ENCODE results near the gene COL8A1.

COL8A1 gene

DNA sequence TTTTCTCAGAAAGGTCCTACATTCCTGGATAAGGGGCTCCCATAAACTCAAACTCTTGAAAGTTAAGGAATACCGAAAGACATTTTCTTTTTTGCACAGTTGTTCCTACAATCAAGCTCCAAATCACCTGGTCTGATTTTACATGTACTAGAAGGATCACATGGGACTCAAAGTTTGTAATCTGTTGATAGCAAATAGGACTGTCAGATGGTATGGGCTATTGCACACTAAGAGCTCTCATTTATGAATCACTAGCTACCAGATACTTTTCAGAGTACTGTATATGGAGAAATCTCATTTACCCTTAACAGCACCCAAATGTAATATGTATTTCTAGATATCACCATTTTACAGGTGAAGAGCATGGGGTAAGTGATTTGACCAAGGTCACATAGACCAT, 129.7 kb downstream of the COL8A1 start:
- H3K27me3 ChIP-seq (ENCODE audit: control insufficient read depth in 3 of 3, insufficient read depth in 3 of 3, low read depth in 1 of 3, low read length in 3 of 3) = peaks cover 0 to 3% (median 0%) of the 10 kb centered on the region in 3 experiments
- H3K79me1 ChIP-seq (ENCODE audit: low read depth, low read length) = no peaks in the 10 kb centered on the region
- no peak overlapping the region for H3K18ac ChIP-seq (ENCODE audit: low read length)
- no peak overlapping the region for H2AK5ac ChIP-seq (ENCODE audit: low read depth, low read length)
- H4K91ac ChIP-seq (ENCODE audit: low read depth, low read length, poor library complexity) = no peak overlapping the region
- H4K8ac ChIP-seq (ENCODE audit: low read depth, low read length) = no peak overlapping the region
- H3K4ac ChIP-seq (ENCODE audit: low read length) = no peak overlapping the region
- H2BK12ac ChIP-seq (ENCODE audit: low read length) = no peak overlapping the region
- H2BK5ac ChIP-seq (ENCODE audit: low read length) = no peak overlapping the region
- H3K14ac ChIP-seq (ENCODE audit: low read length) = no peak overlapping the region
- no peak for DNase-seq (ENCODE audit: low spot score)
- H2BK15ac ChIP-seq (ENCODE audit: low read length) = no peak overlapping the region
- H3K4me3 ChIP-seq (ENCODE audit: low read length in 2 of 2) = no peak overlapping the region
- no peak overlapping the region for H3K23ac ChIP-seq (ENCODE audit: low read depth, low read length, poor library complexity)
- H3K4me1 ChIP-seq (ENCODE audit: control insufficient read depth in 2 of 2, insufficient read depth in 1 of 2, low read depth in 1 of 2, low read length in 2 of 2) = no peaks in the 10 kb centered on the region
- no peak overlapping the region for H2BK120ac ChIP-seq (ENCODE audit: low read depth, low read length)
- no peak overlapping the region for H3K9ac ChIP-seq (ENCODE audit: low read depth, low read length, poor library complexity)
- H3K27ac ChIP-seq (replicated peaks; ENCODE audit: low read length) = no peak overlapping the region
- no peaks in the 10 kb centered on the region for H3K9me3 ChIP-seq (replicated peaks in 1 of 2; ENCODE audit: control insufficient read depth in 2 of 2, insufficient read depth in 1 of 2, low read depth in 1 of 2, low read length in 2 of 2)
- no peak overlapping the region for H2AFZ ChIP-seq (ENCODE audit: low read length)
- H3K4me2 ChIP-seq (ENCODE audit: insufficient read depth, low read length, poor library complexity, severe bottlenecking) = no peak overlapping the region
- H3K36me3 ChIP-seq (replicated peaks in 1 of 2; ENCODE audit: control insufficient read depth in 2 of 2, insufficient read depth in 2 of 2, low read length in 2 of 2) = no peaks in the 10 kb centered on the region
- WGBS, 2 donors (ENCODE audit: extremely low coverage in 2 of 2, insufficient read length in 2 of 2, insufficient replicate concordance in 1 of 2) = no CpG with 5 or more reads among the region's 1 CpG

DNA sequence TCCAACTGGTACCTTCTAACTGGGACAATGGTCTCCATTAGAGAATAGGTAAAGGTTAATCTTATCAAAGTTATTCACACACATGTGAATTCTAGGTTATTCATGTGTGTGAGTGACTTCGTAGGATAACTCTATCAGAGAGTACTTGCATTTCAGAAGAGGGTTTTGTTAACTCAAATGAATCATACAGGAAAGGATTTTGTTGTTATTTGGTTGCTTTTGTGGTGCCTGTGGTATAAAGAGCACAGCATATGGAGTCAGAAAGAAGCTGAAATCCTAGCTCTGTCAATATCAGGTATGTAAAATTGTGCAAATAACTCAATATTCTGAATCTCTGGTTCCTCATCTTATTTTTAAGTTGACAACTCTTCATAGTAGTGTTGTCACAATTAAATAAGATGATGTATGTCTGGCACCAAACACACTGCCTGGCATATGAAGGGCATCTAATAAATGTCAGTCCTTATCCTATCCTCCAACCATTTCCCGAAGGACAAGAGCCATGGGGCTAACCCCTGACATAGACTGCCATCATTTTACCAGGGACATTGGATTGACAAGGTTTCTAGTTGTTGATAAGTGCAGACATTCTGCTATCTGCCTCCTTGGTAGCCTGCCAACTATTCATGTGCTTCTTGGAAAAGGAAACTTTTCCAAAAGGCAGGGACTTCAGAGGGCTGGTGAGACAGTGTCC, 130.6 kb downstream of the COL8A1 start:
- H3K18ac ChIP-seq (ENCODE audit: low read length) = no peak overlapping the region
- H4K8ac ChIP-seq (ENCODE audit: low read depth, low read length) = no peak overlapping the region
- no peak overlapping the region for H2BK120ac ChIP-seq (ENCODE audit: low read depth, low read length)
- H3K36me3 ChIP-seq (replicated peaks in 1 of 2; ENCODE audit: control insufficient read depth in 2 of 2, insufficient read depth in 2 of 2, low read length in 2 of 2) = no peaks in the 10 kb centered on the region
- no peak overlapping the region for H3K9ac ChIP-seq (ENCODE audit: low read depth, low read length, poor library complexity)
- no peaks in the 10 kb centered on the region for H3K4me1 ChIP-seq (ENCODE audit: control insufficient read depth in 2 of 2, insufficient read depth in 1 of 2, low read depth in 1 of 2, low read length in 2 of 2)
- no peak overlapping the region for H2BK15ac ChIP-seq (ENCODE audit: low read length)
- H3K27ac ChIP-seq (replicated peaks; ENCODE audit: low read length) = no peak overlapping the region
- H2BK5ac ChIP-seq (ENCODE audit: low read length) = no peak overlapping the region
- no peaks in the 10 kb centered on the region for H3K9me3 ChIP-seq (replicated peaks in 1 of 2; ENCODE audit: control insufficient read depth in 2 of 2, insufficient read depth in 1 of 2, low read depth in 1 of 2, low read length in 2 of 2)
- H3K4ac ChIP-seq (ENCODE audit: low read length) = no peak overlapping the region
- DNase-seq (ENCODE audit: low spot score) = no peak
- no peaks in the 10 kb centered on the region for H3K79me1 ChIP-seq (ENCODE audit: low read depth, low read length)
- WGBS, 2 donors (ENCODE audit: extremely low coverage in 2 of 2, insufficient read length in 2 of 2, insufficient replicate concordance in 1 of 2) = no CpG with 5 or more reads among the region's 2 CpGs
- no peak overlapping the region for H2AFZ ChIP-seq (ENCODE audit: low read length)
- H3K23ac ChIP-seq (ENCODE audit: low read depth, low read length, poor library complexity) = no peak overlapping the region
- H3K4me3 ChIP-seq (ENCODE audit: low read length in 2 of 2) = no peak overlapping the region
- H3K4me2 ChIP-seq (ENCODE audit: insufficient read depth, low read length, poor library complexity, severe bottlenecking) = no peak overlapping the region
- no peak overlapping the region for H4K91ac ChIP-seq (ENCODE audit: low read depth, low read length, poor library complexity)
- no peak overlapping the region for H3K14ac ChIP-seq (ENCODE audit: low read length)
- peaks cover 0 to 3% (median 0%) of the 10 kb centered on the region in 3 experiments for H3K27me3 ChIP-seq (ENCODE audit: control insufficient read depth in 3 of 3, insufficient read depth in 3 of 3, low read depth in 1 of 3, low read length in 3 of 3)
- no peak overlapping the region for H2BK12ac ChIP-seq (ENCODE audit: low read length)
- H2AK5ac ChIP-seq (ENCODE audit: low read depth, low read length) = no peak overlapping the region

DNA sequence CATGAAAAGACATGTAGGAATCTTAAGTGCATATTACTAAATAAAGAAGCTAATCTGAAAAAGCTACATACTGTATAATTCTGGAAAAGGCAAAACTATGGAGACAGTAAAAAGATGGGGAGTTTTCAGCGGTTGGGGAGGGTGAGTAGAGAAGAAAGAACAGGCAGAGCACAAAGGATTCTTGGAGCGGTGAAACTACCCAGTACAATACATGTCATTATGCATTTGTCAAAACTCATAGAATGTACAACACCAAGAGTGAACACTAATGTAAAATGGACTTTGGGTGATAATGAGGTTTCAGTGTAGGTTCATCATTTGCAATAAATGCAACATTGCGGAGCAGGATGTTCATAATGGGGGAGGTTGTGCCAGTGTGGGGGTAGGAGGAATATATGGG, 133.8 kb downstream of the COL8A1 start:
- H3K4me3 ChIP-seq (ENCODE audit: low read length in 2 of 2) = no peak overlapping the region
- no peak overlapping the region for H4K8ac ChIP-seq (ENCODE audit: low read depth, low read length)
- H2BK15ac ChIP-seq (ENCODE audit: low read length) = no peak overlapping the region
- no peak overlapping the region for H2AFZ ChIP-seq (ENCODE audit: low read length)
- H3K36me3 ChIP-seq (replicated peaks in 1 of 2; ENCODE audit: control insufficient read depth in 2 of 2, insufficient read depth in 2 of 2, low read length in 2 of 2) = no peaks in the 10 kb centered on the region
- peaks cover 0 to 2% of the 10 kb centered on the region in 2 donors for H3K4me1 ChIP-seq (ENCODE audit: control insufficient read depth in 2 of 2, insufficient read depth in 1 of 2, low read depth in 1 of 2, low read length in 2 of 2)
- H3K27ac ChIP-seq (replicated peaks; ENCODE audit: low read length) = no peak overlapping the region
- no CpG with 5 or more reads among the region's 3 CpGs for WGBS, 2 donors (ENCODE audit: extremely low coverage in 2 of 2, insufficient read length in 2 of 2, insufficient replicate concordance in 1 of 2)
- no peak overlapping the region for H4K91ac ChIP-seq (ENCODE audit: low read depth, low read length, poor library complexity)
- no peak overlapping the region for H2BK120ac ChIP-seq (ENCODE audit: low read depth, low read length)
- H3K18ac ChIP-seq (ENCODE audit: low read length) = no peak overlapping the region
- no peaks in the 10 kb centered on the region for H3K79me1 ChIP-seq (ENCODE audit: low read depth, low read length)
- no peaks in the 10 kb centered on the region for H3K9me3 ChIP-seq (replicated peaks in 1 of 2; ENCODE audit: control insufficient read depth in 2 of 2, insufficient read depth in 1 of 2, low read depth in 1 of 2, low read length in 2 of 2)
- no peak overlapping the region for H3K14ac ChIP-seq (ENCODE audit: low read length)
- peaks cover 0 to 3% (median 0%) of the 10 kb centered on the region in 3 experiments for H3K27me3 ChIP-seq (ENCODE audit: control insufficient read depth in 3 of 3, insufficient read depth in 3 of 3, low read depth in 1 of 3, low read length in 3 of 3)
- no peak overlapping the region for H2AK5ac ChIP-seq (ENCODE audit: low read depth, low read length)
- no peak overlapping the region for H2BK5ac ChIP-seq (ENCODE audit: low read length)
- H2BK12ac ChIP-seq (ENCODE audit: low read length) = no peak overlapping the region
- no peak overlapping the region for H3K9ac ChIP-seq (ENCODE audit: low read depth, low read length, poor library complexity)
- DNase-seq (ENCODE audit: low spot score) = no peak
- no peak overlapping the region for H3K4ac ChIP-seq (ENCODE audit: low read length)
- H3K4me2 ChIP-seq (ENCODE audit: insufficient read depth, low read length, poor library complexity, severe bottlenecking) = no peak overlapping the region
- H3K23ac ChIP-seq (ENCODE audit: low read depth, low read length, poor library complexity) = no peak overlapping the region

DNA sequence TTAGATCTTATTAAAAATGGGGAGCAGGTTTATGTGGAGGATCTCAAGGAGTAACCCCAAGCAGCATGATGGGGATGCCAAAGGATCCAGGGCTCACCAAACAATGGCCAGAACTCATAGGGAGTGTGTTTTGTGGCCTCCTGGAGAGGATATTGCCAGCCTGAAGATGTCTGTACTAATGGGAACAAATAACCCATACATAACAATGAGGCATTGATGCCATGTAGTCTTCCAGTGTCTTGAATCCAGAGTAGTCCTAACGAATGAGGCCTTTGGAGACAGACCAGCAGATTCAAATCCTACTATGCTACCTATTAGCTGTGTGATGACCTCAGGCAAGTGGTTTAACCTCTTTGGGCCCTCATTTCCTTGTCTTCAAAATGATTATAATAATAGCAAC, 134.3 kb downstream of the COL8A1 start:
- Histone ChIP-seq H4K8ac (ENCODE audit: low read depth, low read length) (no peak overlapping the region), H3K4me3 (ENCODE audit: low read length in 2 of 2) (no peak overlapping the region), H2AFZ (ENCODE audit: low read length) (no peak overlapping the region), H3K4ac (ENCODE audit: low read length) (no peak overlapping the region), H2BK5ac (ENCODE audit: low read length) (no peak overlapping the region), H3K36me3 (replicated peaks in 1 of 2; ENCODE audit: control insufficient read depth in 2 of 2, insufficient read depth in 2 of 2, low read length in 2 of 2) (no peaks in the 10 kb centered on the region), H2BK12ac (ENCODE audit: low read length) (no peak overlapping the region), H3K14ac (ENCODE audit: low read length) (no peak overlapping the region), H3K23ac (ENCODE audit: low read depth, low read length, poor library complexity) (no peak overlapping the region), H3K79me1 (ENCODE audit: low read depth, low read length) (no peaks in the 10 kb centered on the region), H3K18ac (ENCODE audit: low read length) (no peak overlapping the region), H3K4me2 (ENCODE audit: insufficient read depth, low read length, poor library complexity, severe bottlenecking) (no peak overlapping the region), H2AK5ac (ENCODE audit: low read depth, low read length) (no peak overlapping the region), H3K27me3 (ENCODE audit: control insufficient read depth in 3 of 3, insufficient read depth in 3 of 3, low read depth in 1 of 3, low read length in 3 of 3) (peaks cover 0 to 1% (median 0%) of the 10 kb centered on the region in 3 experiments), H3K4me1 (ENCODE audit: control insufficient read depth in 2 of 2, insufficient read depth in 1 of 2, low read depth in 1 of 2, low read length in 2 of 2) (peaks cover 0 to 2% of the 10 kb centered on the region in 2 donors), H2BK15ac (ENCODE audit: low read length) (no peak overlapping the region), H2BK120ac (ENCODE audit: low read depth, low read length) (no peak overlapping the region), H3K27ac (replicated peaks; ENCODE audit: low read length) (no peak overlapping the region), H3K9me3 (replicated peaks in 1 of 2; ENCODE audit: control insufficient read depth in 2 of 2, insufficient read depth in 1 of 2, low read depth in 1 of 2, low read length in 2 of 2) (no peaks in the 10 kb centered on the region), H4K91ac (ENCODE audit: low read depth, low read length, poor library complexity) (no peak overlapping the region), H3K9ac (ENCODE audit: low read depth, low read length, poor library complexity) (no peak overlapping the region)
- WGBS, 2 donors (ENCODE audit: extremely low coverage in 2 of 2, insufficient read length in 2 of 2, insufficient replicate concordance in 1 of 2) = no CpG with 5 or more reads among the region's 1 CpG
- DNase-seq (ENCODE audit: low spot score) = no peak
